T-helper 22 cell (primary cell): ENCODE data around the gene ATP2B2.

ENCODE experiments used
- DNase-seq: peaks from one replicate; pipeline ENCODE4 v3.0.0-alpha.2; 2020; ENCODE audit warnings: low read depth

The ATP2B2 gene

GRCh38 chr3:10510743-10511432 lies 5.5 kb upstream of the ATP2B2 start:
- DNase-seq, result no peak

GRCh38 chr3:10510086-10510742 lies 4.8 kb upstream of the ATP2B2 start:
- no peak for DNase-seq

- no peak for DNase-seq
These were observed 3.9 kb upstream of the ATP2B2 start for GRCh38 chr3:10509325-10509724.

GRCh38 chr3:10508619-10509260 lies 3.4 kb upstream of the ATP2B2 start:
- no peak for DNase-seq

- DNase-seq, result no peak
These were observed 2.8 kb upstream of the ATP2B2 start for GRCh38 chr3:10508235-10508618.

GRCh38 chr3:10507331-10507730 lies 1.9 kb upstream of the ATP2B2 start:
- no peak for DNase-seq

GRCh38 chr3:10506696-10507095 lies 1.3 kb upstream of the ATP2B2 start:
- DNase-seq, result no peak

- no peak for DNase-seq
These were observed 602 bp upstream of the ATP2B2 start for GRCh38 chr3:10505791-10506585.

- no peak for DNase-seq
These were observed 976 bp downstream of the ATP2B2 start for GRCh38 chr3:10504171-10505049.

- DNase-seq, result no peak
These were observed 2.1 kb downstream of the ATP2B2 start for GRCh38 chr3:10503217-10503796.

GRCh38 chr3:10502185-10502880 lies 3.1 kb downstream of the ATP2B2 start:
- no peak for DNase-seq

- no peak for DNase-seq
These were observed 3.7 kb downstream of the ATP2B2 start for GRCh38 chr3:10501664-10502052.

GRCh38 chr3:10500717-10501663 lies 4.4 kb downstream of the ATP2B2 start:
- DNase-seq, result no peak

GRCh38 chr3:10498271-10498670 lies 7.1 kb downstream of the ATP2B2 start:
- no peak for DNase-seq

- DNase-seq, result no peak
These were observed 7.9 kb downstream of the ATP2B2 start for GRCh38 chr3:10497439-10497838.

GRCh38 chr3:10496121-10496863 lies 9.1 kb downstream of the ATP2B2 start:
- no peak for DNase-seq

- DNase-seq, result no peak
These were observed 9.8 kb downstream of the ATP2B2 start for GRCh38 chr3:10495614-10496013.

- no peak for DNase-seq
These were observed 10.4 kb downstream of the ATP2B2 start for GRCh38 chr3:10495003-10495402.

GRCh38 chr3:10494180-10494579 lies 11.2 kb downstream of the ATP2B2 start:
- no peak for DNase-seq
